Loucy (cell line): Measurements from ENCODE around the gene ALDH18A1.

Experiments used
- H2AFZ ChIP-seq: fragments of 200-600 bp; sonication (generic); 2 replicates; pipeline ENCODE4 v1.6.0; 2016; ENCODE audit warnings: antibody characterized with exemption, mild to moderate bottlenecking, low read length, moderate library complexity
- H3F3A ChIP-seq: fragments of 200-600 bp; 2 replicates; pipeline ENCODE4 v1.6.0; 2016; ENCODE audit warnings: antibody characterized with exemption, low read depth, mild to moderate bottlenecking
- H3K27me3 ChIP-seq: fragments of 200-600 bp; sonication (generic); 2 replicates; pipeline ENCODE4 v1.6.1; 2014; ENCODE audit warnings: low read length, mild to moderate bottlenecking; ENCODE audit not compliant: insufficient read depth, poor library complexity, severe bottlenecking
- H3K36me3 ChIP-seq: fragments of 200-600 bp; sonication (generic); 2 replicates; pipeline ENCODE4 v1.6.1; 2016; ENCODE audit warnings: low read length; ENCODE audit not compliant: insufficient read depth
- H3K4me1 ChIP-seq: fragments of 200-600 bp; sonication (generic); 2 replicates; pipeline ENCODE4 v1.5.1; 2014; ENCODE audit warnings: low read length, mild to moderate bottlenecking; ENCODE audit not compliant: insufficient read depth, poor library complexity, severe bottlenecking
- H3K4me2 ChIP-seq: fragments of 200-600 bp; sonication (generic); 2 replicates; pipeline ENCODE4 v1.6.0; 2014; ENCODE audit warnings: antibody characterized with exemption, low read length, low read depth, mild to moderate bottlenecking; ENCODE audit not compliant: poor library complexity, severe bottlenecking
- H3K4me3 ChIP-seq: fragments of 200-600 bp; sonication (generic); 2 replicates; pipeline ENCODE4 v1.5.1; 2014; ENCODE audit warnings: low read length, mild to moderate bottlenecking, mixed read lengths; ENCODE audit not compliant: poor library complexity, severe bottlenecking
- H3K79me2 ChIP-seq: fragments of 200-600 bp; sonication (generic); 2 replicates; pipeline ENCODE4 v1.6.1; 2014; ENCODE audit warnings: low read length; ENCODE audit not compliant: insufficient read depth
- H3K9ac ChIP-seq: fragments of 200-600 bp; sonication (generic); 2 replicates; pipeline ENCODE4 v1.6.0; 2014; ENCODE audit warnings: mild to moderate bottlenecking, low read depth, low read length, moderate library complexity; ENCODE audit not compliant: poor library complexity, severe bottlenecking
- H3K9me2 ChIP-seq: fragments of 200-600 bp; sonication (generic); replicated peaks from 2 replicates; pipeline ENCODE4 v1.6.1; 2016; ENCODE audit warnings: low read depth, low read length, mixed read lengths
- H3K9me3 ChIP-seq: fragments of 200-600 bp; sonication (generic); 2 replicates; pipeline ENCODE4 v1.6.1; 2014; ENCODE audit warnings: mild to moderate bottlenecking, antibody characterized with exemption, low read length, low read depth; ENCODE audit not compliant: insufficient read depth
- H4K20me1 ChIP-seq: fragments of 200-600 bp; sonication (generic); 2 replicates; pipeline ENCODE4 v1.6.0; 2014; ENCODE audit warnings: antibody characterized with exemption, low read length, mild to moderate bottlenecking; ENCODE audit not compliant: insufficient read depth, poor library complexity, severe bottlenecking
- EZH2phosphoT487 ChIP-seq: fragments of 200-600 bp; IDR thresholded peaks from 2 replicates; pipeline ENCODE4 v1.6.1; 2018; ENCODE audit warnings: antibody characterized with exemption, mild to moderate bottlenecking, moderate library complexity, borderline replicate concordance
- TF ChIP-seq, protein P1 (sequence below): fragments of 200-600 bp; sonication (generic); conservative IDR thresholded peaks from 2 replicates; pipeline ENCODE4 v1.5.1; 2014; ENCODE audit warnings: mild to moderate bottlenecking, antibody characterized with exemption, low read length

The ALDH18A1 gene

DNA sequence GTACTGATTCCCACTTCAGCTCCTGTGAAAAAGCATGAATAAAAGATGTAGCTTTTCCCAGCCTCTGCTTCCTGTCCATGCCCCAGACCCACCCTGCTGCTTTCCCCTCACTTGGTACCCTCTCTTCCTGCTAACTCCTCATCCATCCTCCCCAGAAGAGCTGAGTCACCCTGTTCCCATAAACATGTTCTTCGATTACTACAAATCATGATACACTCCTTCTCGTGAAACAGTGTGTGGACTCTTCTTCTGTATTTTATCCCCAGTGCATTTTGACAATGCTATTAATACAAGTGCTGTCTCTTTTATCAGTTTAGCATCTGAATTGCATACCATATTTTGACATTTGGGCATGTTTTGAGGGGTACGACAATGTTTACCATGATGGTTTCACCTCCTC lies 49.6 kb downstream of the ALDH18A1 start:
- TF ChIP-seq, protein P1, sequence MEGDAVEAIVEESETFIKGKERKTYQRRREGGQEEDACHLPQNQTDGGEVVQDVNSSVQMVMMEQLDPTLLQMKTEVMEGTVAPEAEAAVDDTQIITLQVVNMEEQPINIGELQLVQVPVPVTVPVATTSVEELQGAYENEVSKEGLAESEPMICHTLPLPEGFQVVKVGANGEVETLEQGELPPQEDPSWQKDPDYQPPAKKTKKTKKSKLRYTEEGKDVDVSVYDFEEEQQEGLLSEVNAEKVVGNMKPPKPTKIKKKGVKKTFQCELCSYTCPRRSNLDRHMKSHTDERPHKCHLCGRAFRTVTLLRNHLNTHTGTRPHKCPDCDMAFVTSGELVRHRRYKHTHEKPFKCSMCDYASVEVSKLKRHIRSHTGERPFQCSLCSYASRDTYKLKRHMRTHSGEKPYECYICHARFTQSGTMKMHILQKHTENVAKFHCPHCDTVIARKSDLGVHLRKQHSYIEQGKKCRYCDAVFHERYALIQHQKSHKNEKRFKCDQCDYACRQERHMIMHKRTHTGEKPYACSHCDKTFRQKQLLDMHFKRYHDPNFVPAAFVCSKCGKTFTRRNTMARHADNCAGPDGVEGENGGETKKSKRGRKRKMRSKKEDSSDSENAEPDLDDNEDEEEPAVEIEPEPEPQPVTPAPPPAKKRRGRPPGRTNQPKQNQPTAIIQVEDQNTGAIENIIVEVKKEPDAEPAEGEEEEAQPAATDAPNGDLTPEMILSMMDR, result no peak
- no peak for TF ChIP-seq EZH2phosphoT487
- Histone ChIP-seq H3F3A (no peaks in the 10 kb centered on the region), H3K9me2 (no peaks in the 10 kb centered on the region), H3K4me1 (no peaks in the 10 kb centered on the region), H3K9ac (no peak overlapping the region), H3K4me2 (no peak overlapping the region), H3K4me3 (no peak overlapping the region), H3K9me3 (no peaks in the 10 kb centered on the region), H3K27me3 (no peaks in the 10 kb centered on the region), H3K36me3 (peaks cover 71% of the 10 kb centered on the region), H4K20me1 (no peaks in the 10 kb centered on the region), H3K79me2 (no peaks in the 10 kb centered on the region), H2AFZ (no peak overlapping the region)

DNA sequence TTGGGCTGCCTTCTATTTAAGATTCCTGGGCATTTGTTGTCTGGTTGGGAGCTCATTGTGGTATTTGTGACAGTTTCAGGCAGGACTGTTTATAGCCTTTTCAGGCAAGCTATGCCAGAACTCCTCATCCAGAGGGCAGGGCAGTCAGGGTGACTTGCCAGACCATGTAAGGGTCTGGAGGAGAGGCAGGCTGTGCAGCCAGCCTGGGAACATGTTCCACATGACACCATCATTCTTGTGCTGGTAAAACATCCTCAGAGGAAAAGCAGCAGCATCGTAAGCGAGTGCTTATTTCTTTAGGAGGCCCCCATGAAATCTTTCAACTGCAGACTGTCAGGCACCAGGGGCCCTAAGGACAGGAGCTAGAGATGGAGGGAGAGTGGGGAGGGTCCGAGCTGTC lies 51.3 kb downstream of the ALDH18A1 start:
- H2AFZ ChIP-seq, result no peak overlapping the region
- no peaks in the 10 kb centered on the region for H3K9me2 ChIP-seq
- H3K4me1 ChIP-seq, result no peaks in the 10 kb centered on the region
- no peaks in the 10 kb centered on the region for H3K79me2 ChIP-seq
- H4K20me1 ChIP-seq, result no peaks in the 10 kb centered on the region
- H3K9ac ChIP-seq, result no peak overlapping the region
- TF ChIP-seq EZH2phosphoT487, result no peak
- TF ChIP-seq, protein P1, result no peak
- H3K4me2 ChIP-seq, result no peak overlapping the region
- H3K36me3 ChIP-seq, result peaks cover 53% of the 10 kb centered on the region
- no peaks in the 10 kb centered on the region for H3K27me3 ChIP-seq
- H3K4me3 ChIP-seq, result no peak overlapping the region
- no peaks in the 10 kb centered on the region for H3K9me3 ChIP-seq
- H3F3A ChIP-seq, result no peaks in the 10 kb centered on the region

DNA sequence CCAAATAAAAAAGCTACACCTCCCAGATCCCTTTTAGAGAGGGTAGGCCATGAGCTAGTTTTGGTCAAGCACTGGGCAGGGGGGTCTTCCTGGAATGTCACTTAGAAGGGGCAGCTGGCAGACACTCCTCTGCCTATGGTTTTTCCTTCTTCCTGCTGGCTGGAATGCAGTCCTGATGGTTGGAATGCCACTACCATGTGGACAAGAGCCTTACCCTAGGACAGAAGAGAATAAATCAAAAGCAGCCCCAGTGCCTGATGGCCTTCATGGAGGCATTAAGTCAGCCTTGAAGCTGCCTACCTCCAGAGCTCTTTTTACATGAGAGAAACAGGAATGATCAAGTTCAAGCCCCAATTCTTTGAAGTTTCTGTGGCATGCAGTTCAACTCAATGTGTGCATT lies 51.9 kb downstream of the ALDH18A1 start:
- H3K4me2 ChIP-seq, result no peak overlapping the region
- H2AFZ ChIP-seq, result no peak overlapping the region
- H3K36me3 ChIP-seq, result peaks cover 48% of the 10 kb centered on the region; the same call in 1 of the 2 replicates
- no peaks in the 10 kb centered on the region for H3K79me2 ChIP-seq
- no peak for TF ChIP-seq EZH2phosphoT487
- TF ChIP-seq, protein P1, result no peak
- H3F3A ChIP-seq, result no peaks in the 10 kb centered on the region
- no peaks in the 10 kb centered on the region for H3K9me2 ChIP-seq
- H3K4me3 ChIP-seq, result no peak overlapping the region
- no peaks in the 10 kb centered on the region for H3K27me3 ChIP-seq
- no peak overlapping the region for H3K9ac ChIP-seq
- no peaks in the 10 kb centered on the region for H4K20me1 ChIP-seq
- H3K9me3 ChIP-seq, result no peaks in the 10 kb centered on the region
- no peaks in the 10 kb centered on the region for H3K4me1 ChIP-seq
